Fibroblast of pulmonary artery (primary cell): ENCODE data around the gene RRP1.

Experiments used
- DNase-seq: peaks from one replicate; pipeline ENCODE4 v3.0.0-alpha.2; 2010; ENCODE audit warnings: low read depth
- H3K4me3 ChIP-seq: replicated peaks from 2 replicates; pipeline ENCODE4 v1.5.1; 2011; ENCODE audit warnings: low read depth, mild to moderate bottlenecking, control low read depth, low read length, moderate library complexity
- CTCF ChIP-seq: IDR thresholded peaks from 2 replicates; pipeline ENCODE4 v1.5.1; 2011; ENCODE audit warnings: mild to moderate bottlenecking, control low read depth, low read length, inconsistent platforms; ENCODE audit errors: missing control alignments

Gene RRP1

GRCh38 chr21:43808832-43809251, 19.5 kb downstream of the RRP1 start:
- DNase-seq = no peak
- no peak overlapping the region for H3K4me3 ChIP-seq
- TF ChIP-seq CTCF = no peak

- no peak for TF ChIP-seq CTCF
- no peak for DNase-seq
- H3K4me3 ChIP-seq = no peak overlapping the region
Measured at GRCh38 chr21:43809346-43809799, 20.0 kb downstream of the RRP1 start.

GRCh38 chr21:43809853-43810504, 20.6 kb downstream of the RRP1 start:
- DNase-seq = no peak
- no peak for TF ChIP-seq CTCF
- H3K4me3 ChIP-seq = no peak overlapping the region

GRCh38 chr21:43810505-43811261, 21.3 kb downstream of the RRP1 start:
- DNase-seq = peak; percentile 64
- H3K4me3 ChIP-seq = no peak overlapping the region
- peak; percentile 87 for TF ChIP-seq CTCF

- no peak for DNase-seq
- no peak for TF ChIP-seq CTCF
- no peak overlapping the region for H3K4me3 ChIP-seq
Measured at GRCh38 chr21:43811262-43812105, 22.1 kb downstream of the RRP1 start.

GRCh38 chr21:43812139-43812821, 22.9 kb downstream of the RRP1 start:
- H3K4me3 ChIP-seq = no peak overlapping the region
- no peak for TF ChIP-seq CTCF
- DNase-seq = no peak
